ENCODE results near the gene FNDC11. TPM values are rescaled to one million over a fixed set of nuclear protein-coding genes. Genes with fewer than 3 reads are reported as not detected.

Gene FNDC11
- total and polyA plus RNA-seq, 5 experiments from 2014 or later: 0.13 to 0.36 (median 0.25) TPM; not detected in 2

- ATAC-seq (no peak), DNase-seq (peak in 2 of 10 donors; percentile 17 to 63)
- Mint-ChIP-seq H3K4me3 (peak overlapping the region; percentile 72 to 86 (median 80)), H3K4me1 (peaks cover 9 to 18% (median 15%) of the 10 kb centered on the region in 4 donors), H3K27ac (peak overlapping the region; percentile 25 to 90 (median 78)), H3K9me3 (peaks cover 0 to 12% (median 4%) of the 10 kb centered on the region in 9 donors), H3K36me3 (peaks cover 0 to 16% (median 12%) of the 10 kb centered on the region in 3 donors), H3K27me3 (peaks cover 0 to 7% (median 0%) of the 10 kb centered on the region in 5 donors)
- POLR2A ChIA-PET: interaction anchor here (2.5 to 7.8 kb wide), 3 partner anchors 15 to 80 kb away, joined by 6 to 174 read pairs (median 41); partner anchors contain the start of gene PTK6
Measured at GRCh38 chr20:63518946-63519667, 34.9 kb upstream of the FNDC11 start.

GRCh38 chr20:63519668-63520503, 34.1 kb upstream of the FNDC11 start:
- peak; percentile 46 to 68 for ATAC-seq
- Mint-ChIP-seq H3K36me3 (peaks cover 0 to 17% (median 16%) of the 10 kb centered on the region in 3 donors), H3K4me3 (peak overlapping the region; percentile 72 to 86 (median 80)), H3K9me3 (peaks cover 0 to 12% (median 2%) of the 10 kb centered on the region in 9 donors), H3K4me1 (peaks cover 10 to 20% (median 15%) of the 10 kb centered on the region in 4 donors), H3K27me3 (peaks cover 0 to 5% (median 0%) of the 10 kb centered on the region in 5 donors), H3K27ac (peak overlapping the region; percentile 44 to 90 (median 78))
- POLR2A ChIA-PET: interaction anchor here (1.2 to 7.8 kb wide), 20 partner anchors 9 to 736 kb away, joined by 3 to 174 read pairs (median 7); partner anchors contain the start of genes GMEB2, PCMTD2, PRPF6 and PTK6
- DNase-seq: peak in 9 of 10 donors; percentile 37 to 84 (median 66)

- peak; percentile 74 to 94 (median 86) for DNase-seq
- Mint-ChIP-seq H3K4me1 (peaks cover 12 to 24% (median 14%) of the 10 kb centered on the region in 4 donors), H3K36me3 (peaks cover 0 to 17% (median 16%) of the 10 kb centered on the region in 3 donors), H3K9me3 (peaks cover 0 to 8% (median 2%) of the 10 kb centered on the region in 9 donors), H3K4me3 (peak within 1 kb of the TSS; percentile 74 to 89 (median 82)), H3K27me3 (peaks cover 0 to 2% (median 0%) of the 10 kb centered on the region in 5 donors), H3K27ac (peak within 1 kb of the TSS; percentile 44 to 92 (median 84))
- peak; percentile 78 for ATAC-seq
- POLR2A ChIA-PET: interaction anchor here (1.0 to 7.8 kb wide), 29 partner anchors 10 to 735 kb away, joined by 3 to 174 read pairs (median 5); partner anchors contain the start of genes GMEB2, LIME1, PCMTD2 and PRPF6
Measured at GRCh38 chr20:63520504-63520933, 33.4 kb upstream of the FNDC11 start, which contains the start of gene PPDPF. Gene PPDPF (plus strand): TSS chr20:63520765. CDS start chr20:63521309, 544 bp downstream.

GRCh38 chr20:63520934-63521601, 32.9 kb upstream of the FNDC11 start:
- ATAC-seq: peak; percentile 56 to 73
- POLR2A ChIA-PET: interaction anchor here (0.7 to 7.8 kb wide), 35 partner anchors 10 to 735 kb away, joined by 3 to 174 read pairs (median 5); partner anchors contain the start of genes ARFRP1, GMEB2, LIME1 and PCMTD2

GRCh38 chr20:63521602-63522001, 32.4 kb upstream of the FNDC11 start:
- Mint-ChIP-seq H3K9me3 (peaks cover 0 to 8% (median 1%) of the 10 kb centered on the region in 9 donors), H3K4me1 (peaks cover 12 to 24% (median 19%) of the 10 kb centered on the region in 4 donors), H3K27me3 (no peaks in the 10 kb centered on the region), H3K27ac (peak overlapping the region in 6 of 10 donors; percentile 31 to 88 (median 62)), H3K4me3 (peak overlapping the region; percentile 58 to 89 (median 76)), H3K36me3 (peaks cover 0 to 17% (median 16%) of the 10 kb centered on the region in 3 donors)
- ATAC-seq (no peak), DNase-seq (peak in 1 of 10 donors; percentile 64)
- POLR2A ChIA-PET: interaction anchor here (0.7 to 7.8 kb wide), 34 partner anchors 11 to 734 kb away, joined by 3 to 174 read pairs (median 5); partner anchors contain the start of genes ARFRP1, GMEB2, LIME1 and PCMTD2

More at GRCh38 chr20:63520934-63521601, 32.9 kb upstream of the FNDC11 start:
- H3K36me3 Mint-ChIP-seq: peaks cover 0 to 17% (median 16%) of the 10 kb centered on the region in 3 donors
- H3K27me3 Mint-ChIP-seq: no peaks in the 10 kb centered on the region
- H3K4me1 Mint-ChIP-seq: peaks cover 12 to 24% (median 17%) of the 10 kb centered on the region in 4 donors
- H3K27ac Mint-ChIP-seq: peak overlapping the region in 6 of 10 donors; percentile 31 to 88 (median 62)
- peak in 9 of 10 donors; percentile 58 to 84 (median 75) for DNase-seq
- peaks cover 0 to 8% (median 1%) of the 10 kb centered on the region in 9 donors for H3K9me3 Mint-ChIP-seq
- peak overlapping the region; percentile 69 to 89 (median 76) for H3K4me3 Mint-ChIP-seq

GRCh38 chr20:63522091-63522868, 31.7 kb upstream of the FNDC11 start:
- Mint-ChIP-seq H3K27me3 (no peaks in the 10 kb centered on the region), H3K4me1 (peaks cover 12 to 24% (median 19%) of the 10 kb centered on the region in 4 donors), H3K4me3 (peak overlapping the region; percentile 58 to 81 (median 70)), H3K27ac (peak overlapping the region in 9 of 10 donors; percentile 39 to 88 (median 79)), H3K9me3 (peaks cover 0 to 8% (median 1%) of the 10 kb centered on the region in 9 donors), H3K36me3 (peaks cover 0 to 17% (median 16%) of the 10 kb centered on the region in 3 donors)
- ATAC-seq (no peak), DNase-seq (peak in 1 of 10 donors; percentile 62)
- POLR2A ChIA-PET: interaction anchor here (0.7 to 7.8 kb wide), 10 partner anchors 12 to 434 kb away, joined by 3 to 174 read pairs (median 6); partner anchors contain the start of genes ARFRP1, GMEB2, PTK6 and RTEL1

- DNase-seq (peak in 1 of 10 donors; percentile 59), ATAC-seq (no peak)
- peaks cover 0 to 17% (median 16%) of the 10 kb centered on the region in 3 donors for H3K36me3 Mint-ChIP-seq
- peak overlapping the region in 4 of 10 donors; percentile 18 to 88 (median 60) for H3K27ac Mint-ChIP-seq
- H3K9me3 Mint-ChIP-seq: peaks cover 0 to 7% (median 1%) of the 10 kb centered on the region in 9 donors
- POLR2A ChIA-PET: interaction anchor here (0.6 to 7.8 kb wide), 8 partner anchors 11 to 387 kb away, joined by 3 to 174 read pairs (median 4); partner anchors contain the start of genes GMEB2, PTK6 and RTEL1
- no peaks in the 10 kb centered on the region for H3K27me3 Mint-ChIP-seq
- peaks cover 8 to 24% (median 17%) of the 10 kb centered on the region in 4 donors for H3K4me1 Mint-ChIP-seq
- peak overlapping the region in 8 of 10 donors; percentile 28 to 81 (median 72) for H3K4me3 Mint-ChIP-seq
Measured at GRCh38 chr20:63522981-63523611, 30.9 kb upstream of the FNDC11 start.

GRCh38 chr20:63525185-63525584, 28.8 kb upstream of the FNDC11 start:
- peaks cover 0 to 17% (median 16%) of the 10 kb centered on the region in 3 donors for H3K36me3 Mint-ChIP-seq
- peaks cover 6 to 20% (median 15%) of the 10 kb centered on the region in 4 donors for H3K4me1 Mint-ChIP-seq
- DNase-seq (no peak), ATAC-seq (no peak)
- H3K27ac Mint-ChIP-seq: peak overlapping the region in 3 of 10 donors; percentile 43 to 68 (median 57)
- peak overlapping the region in 3 of 10 donors; percentile 11 to 54 (median 14) for H3K4me3 Mint-ChIP-seq
- POLR2A ChIA-PET: interaction anchor here (1.7 kb wide), 1 partner anchor 27 kb away, joined by 3 read pairs; no protein-coding TSS in a partner anchor
- no peaks in the 10 kb centered on the region for H3K27me3 Mint-ChIP-seq
- peaks cover 0 to 6% (median 1%) of the 10 kb centered on the region in 9 donors for H3K9me3 Mint-ChIP-seq

GRCh38 chr20:63525971-63526370, 28.0 kb upstream of the FNDC11 start:
- POLR2A ChIA-PET: interaction anchor here (1.7 kb wide), 1 partner anchor 26 kb away, joined by 3 read pairs; no protein-coding TSS in a partner anchor
- peaks cover 0 to 6% (median 1%) of the 10 kb centered on the region in 9 donors for H3K9me3 Mint-ChIP-seq
- H3K4me1 Mint-ChIP-seq: peaks cover 6 to 20% (median 15%) of the 10 kb centered on the region in 4 donors
- no peaks in the 10 kb centered on the region for H3K27me3 Mint-ChIP-seq
- H3K4me3 Mint-ChIP-seq: no peak overlapping the region
- DNase-seq: no peak
- peaks cover 0 to 17% (median 16%) of the 10 kb centered on the region in 3 donors for H3K36me3 Mint-ChIP-seq
- peak overlapping the region in 2 of 10 donors; percentile 57 to 82 for H3K27ac Mint-ChIP-seq
- ATAC-seq: no peak
